Osteocyte (in vitro differentiated cells): Measurements from ENCODE around the gene BOD1L1. TPM values are rescaled to one million over a fixed set of nuclear protein-coding genes. Genes with fewer than 3 reads are reported as not detected.

Source experiments
- DNase-seq: peaks from one replicate; pipeline ENCODE4 v3.0.0; 2021; ENCODE audit warnings: mixed read lengths; ENCODE audit not compliant: unreplicated experiment; ENCODE audit errors: extremely low spot score
- H3K27ac Mint-ChIP-seq: one replicate; pipeline ENCODE4 v1.8.0; 2021; ENCODE audit warnings: mild to moderate bottlenecking, mixed read lengths; ENCODE audit not compliant: unreplicated experiment
- H3K27me3 Mint-ChIP-seq: one replicate; pipeline ENCODE4 v1.8.0; 2021; ENCODE audit warnings: mixed read lengths; ENCODE audit not compliant: unreplicated experiment
- H3K36me3 Mint-ChIP-seq: one replicate; pipeline ENCODE4 v1.8.0; 2021; ENCODE audit warnings: mixed read lengths; ENCODE audit not compliant: unreplicated experiment
- H3K4me1 Mint-ChIP-seq: one replicate; pipeline ENCODE4 v1.8.0; 2021; ENCODE audit warnings: mixed read lengths; ENCODE audit not compliant: unreplicated experiment
- H3K4me3 Mint-ChIP-seq: one replicate; pipeline ENCODE4 v1.8.0; 2021; ENCODE audit warnings: mild to moderate bottlenecking, moderate library complexity, mixed read lengths; ENCODE audit not compliant: unreplicated experiment
- H3K9me3 Mint-ChIP-seq: one replicate; pipeline ENCODE4 v1.8.0; 2021; ENCODE audit warnings: mixed read lengths; ENCODE audit not compliant: unreplicated experiment
- total RNA-seq: library from RNA; stranded (reverse); gene quantifications from 2 replicates; pipeline ENCODE4 v1.2.1, GENCODE V29; 2021
- TF ChIP-seq, protein P1 (sequence below): fragments of 200-600 bp; sonication (generic); IDR thresholded peaks from 2 replicates; pipeline ENCODE4 v1.5.0; 2021; ENCODE audit warnings: antibody characterized with exemption, mild to moderate bottlenecking, moderate library complexity

BOD1L1 gene
- total RNA-seq, 1 donor from 2014 or later, result 41.6 TPM

DNA sequence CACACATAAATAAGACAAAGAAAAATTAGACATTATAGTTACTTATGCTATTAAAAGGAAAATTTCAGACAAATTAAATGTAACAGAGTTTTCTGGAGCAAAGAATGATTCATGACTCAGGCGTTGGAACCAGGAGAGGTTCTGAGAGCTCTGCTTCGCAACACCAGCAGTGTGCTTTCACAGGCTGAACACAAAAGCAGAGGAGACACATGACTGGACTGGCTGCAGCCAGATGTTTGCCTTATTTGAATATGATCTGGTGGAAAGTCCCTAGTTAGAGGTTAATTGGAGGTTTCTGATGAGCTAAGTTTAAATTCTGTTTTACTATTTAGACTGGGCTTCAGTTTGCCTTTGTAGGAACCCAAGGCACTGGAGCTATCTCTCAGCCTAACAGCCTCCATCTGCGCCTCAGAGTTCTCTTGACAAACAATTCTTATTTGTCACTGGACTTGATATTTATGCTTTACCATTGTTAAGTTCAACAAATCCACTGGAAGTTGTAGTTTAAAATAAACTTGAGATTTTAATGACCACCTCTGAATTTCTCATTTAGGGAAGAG, 16.2 kb downstream of the BOD1L1 start:
- TF ChIP-seq, protein P1, sequence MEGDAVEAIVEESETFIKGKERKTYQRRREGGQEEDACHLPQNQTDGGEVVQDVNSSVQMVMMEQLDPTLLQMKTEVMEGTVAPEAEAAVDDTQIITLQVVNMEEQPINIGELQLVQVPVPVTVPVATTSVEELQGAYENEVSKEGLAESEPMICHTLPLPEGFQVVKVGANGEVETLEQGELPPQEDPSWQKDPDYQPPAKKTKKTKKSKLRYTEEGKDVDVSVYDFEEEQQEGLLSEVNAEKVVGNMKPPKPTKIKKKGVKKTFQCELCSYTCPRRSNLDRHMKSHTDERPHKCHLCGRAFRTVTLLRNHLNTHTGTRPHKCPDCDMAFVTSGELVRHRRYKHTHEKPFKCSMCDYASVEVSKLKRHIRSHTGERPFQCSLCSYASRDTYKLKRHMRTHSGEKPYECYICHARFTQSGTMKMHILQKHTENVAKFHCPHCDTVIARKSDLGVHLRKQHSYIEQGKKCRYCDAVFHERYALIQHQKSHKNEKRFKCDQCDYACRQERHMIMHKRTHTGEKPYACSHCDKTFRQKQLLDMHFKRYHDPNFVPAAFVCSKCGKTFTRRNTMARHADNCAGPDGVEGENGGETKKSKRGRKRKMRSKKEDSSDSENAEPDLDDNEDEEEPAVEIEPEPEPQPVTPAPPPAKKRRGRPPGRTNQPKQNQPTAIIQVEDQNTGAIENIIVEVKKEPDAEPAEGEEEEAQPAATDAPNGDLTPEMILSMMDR, result no peak
- no peak overlapping the region for H3K4me3 Mint-ChIP-seq
- H3K27ac Mint-ChIP-seq, result no peak overlapping the region
- no peaks in the 10 kb centered on the region for H3K9me3 Mint-ChIP-seq
- no peaks in the 10 kb centered on the region for H3K27me3 Mint-ChIP-seq
- no peaks in the 10 kb centered on the region for H3K4me1 Mint-ChIP-seq
- H3K36me3 Mint-ChIP-seq, result peaks cover 55% of the 10 kb centered on the region
- no peak for DNase-seq

GRCh38 chr4:13605330-13605729, 22.2 kb downstream of the BOD1L1 start:
- H3K36me3 Mint-ChIP-seq, result peaks cover 65% of the 10 kb centered on the region
- no peaks in the 10 kb centered on the region for H3K9me3 Mint-ChIP-seq
- no peak for DNase-seq
- H3K4me1 Mint-ChIP-seq, result no peaks in the 10 kb centered on the region
- H3K27me3 Mint-ChIP-seq, result no peaks in the 10 kb centered on the region
- H3K4me3 Mint-ChIP-seq, result no peak overlapping the region
- H3K27ac Mint-ChIP-seq, result no peak overlapping the region
- TF ChIP-seq, protein P1, result no peak

- Mint-ChIP-seq H3K27ac (no peak overlapping the region), H3K4me3 (no peak overlapping the region), H3K4me1 (no peaks in the 10 kb centered on the region), H3K27me3 (no peaks in the 10 kb centered on the region), H3K9me3 (no peaks in the 10 kb centered on the region), H3K36me3 (peaks cover 52% of the 10 kb centered on the region)
- no peak for DNase-seq
- TF ChIP-seq, protein P1, result no peak
These were observed 25.7 kb downstream of the BOD1L1 start for GRCh38 chr4:13601848-13602247.

GRCh38 chr4:13601048-13601447, 26.5 kb downstream of the BOD1L1 start:
- Mint-ChIP-seq H3K36me3 (peaks cover 56% of the 10 kb centered on the region), H3K4me3 (no peak overlapping the region), H3K9me3 (no peaks in the 10 kb centered on the region), H3K27ac (no peak overlapping the region), H3K4me1 (no peaks in the 10 kb centered on the region), H3K27me3 (no peaks in the 10 kb centered on the region)
- TF ChIP-seq, protein P1, result no peak
- no peak for DNase-seq

DNA sequence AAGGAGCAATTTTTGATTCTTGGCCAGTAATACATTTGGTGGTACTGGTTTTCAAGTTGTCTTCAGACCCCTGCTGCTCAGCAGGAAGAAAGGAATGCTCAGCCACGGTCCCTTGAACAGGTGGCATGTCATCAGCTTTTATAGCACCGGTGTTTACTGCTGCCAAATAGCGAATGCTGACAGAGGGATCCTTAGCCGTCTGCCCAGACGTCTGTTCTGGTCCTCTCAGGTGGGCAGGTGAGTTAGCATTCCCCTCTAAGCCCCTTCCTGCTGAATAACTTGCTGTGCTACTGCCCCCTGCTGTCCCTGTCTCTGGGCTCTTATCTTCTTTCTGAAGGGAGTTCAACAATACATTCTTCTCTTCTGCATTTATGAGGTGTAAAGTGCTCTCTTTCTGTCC, 28.4 kb downstream of the BOD1L1 start:
- Mint-ChIP-seq H3K27ac (no peak overlapping the region), H3K9me3 (no peaks in the 10 kb centered on the region), H3K4me1 (no peaks in the 10 kb centered on the region), H3K4me3 (no peak overlapping the region), H3K36me3 (peaks cover 62% of the 10 kb centered on the region), H3K27me3 (no peaks in the 10 kb centered on the region)
- no peak for DNase-seq
- TF ChIP-seq, protein P1, result peak; percentile 27
